ENCODE data around the gene DBP.

GRCh38 chr19:48634036-48634342, 3.2 kb downstream of the DBP start:
- TF ChIP-seq CTCF (tag by site-specific recombination; IDR thresholded peaks at IDR 0.05) (no peak), SP2 (tag by site-specific recombination; IDR thresholded peaks at IDR 0.05) (no peak)
